ENCODE measurements around the gene LRMDA. TPM values are rescaled to one million over a fixed set of nuclear protein-coding genes. Genes with fewer than 3 reads are reported as not detected.

LRMDA gene
- total RNA-seq, 5 donors from 2014 or later (not counting 1 experiment from before 2014, with no cell fraction given): 0.30 to 1.2 TPM; not detected in 3

DNA sequence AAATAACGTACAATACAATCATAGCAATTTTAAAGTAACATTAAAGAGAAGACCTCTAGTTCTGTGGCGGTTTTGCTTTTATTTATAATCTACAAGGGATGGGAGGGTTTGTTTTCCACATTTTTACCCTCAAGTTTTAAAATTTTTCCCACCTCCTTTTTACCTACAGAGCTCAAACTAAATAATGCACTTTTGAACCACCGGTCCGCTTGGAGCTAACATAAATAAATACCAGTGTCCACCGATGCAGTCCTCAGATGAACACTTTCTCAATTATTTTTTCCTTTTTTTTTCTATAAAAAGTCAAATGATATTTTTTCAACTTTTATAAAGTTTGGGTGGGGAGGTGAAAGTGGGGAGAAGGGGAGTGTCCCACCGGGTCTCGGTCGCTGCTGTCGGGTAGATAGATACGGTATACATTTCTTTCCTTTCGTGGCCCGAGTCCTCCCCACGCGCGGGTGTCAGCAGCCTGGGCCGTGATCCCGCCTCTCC, 33.2 kb upstream of the LRMDA start:
- H3K4me1 Mint-ChIP-seq: peaks cover 27 to 38% (median 27%) of the 10 kb centered on the region in 3 donors
- H3K27me3 Mint-ChIP-seq: peaks cover 29 to 67% of the 10 kb centered on the region in 2 donors
- H3K4me3 Mint-ChIP-seq: peak overlapping the region in 1 of 3 donors; percentile 25
- Histone ChIP-seq H3K27ac (ENCODE audit: low read length) (no peak overlapping the region), H3K4me1 (ENCODE audit: control insufficient read depth in 1 of 2, extremely low read depth in 1 of 2, insufficient read depth in 2 of 2, low read length in 2 of 2) (peaks cover 9 to 45% of the 10 kb centered on the region in 2 experiments), H3K27me3 (replicated peaks in 1 of 2; ENCODE audit: control insufficient read depth in 2 of 2, extremely low read depth in 1 of 2, insufficient read depth in 2 of 2, low read length in 1 of 2) (peaks cover 0 to 80% of the 10 kb centered on the region in 2 experiments), H3K36me3 (ENCODE audit: control insufficient read depth in 2 of 2, extremely low read depth in 1 of 2, insufficient read depth in 1 of 2, low read length in 1 of 2) (no peaks in the 10 kb centered on the region), H3K9me3 (no peaks in the 10 kb centered on the region), H3K4me3 (ENCODE audit: control insufficient read depth in 1 of 2, extremely low read depth in 1 of 2, low read length in 1 of 2) (no peak overlapping the region)
- ChIA-PET POLR2A (no interaction called here), CTCF (no interaction called here)
- peaks cover 3% of the 10 kb centered on the region for H3K36me3 Mint-ChIP-seq
- no peak overlapping the region for H3K27ac Mint-ChIP-seq
- DNase-seq: no peak
- 94% methylated on average over 7 of the region's 17 CpGs for WGBS (ENCODE audit: insufficient coverage)
- ATAC-seq (replicated peaks in 1 of 4): no peak
- H3K9me3 Mint-ChIP-seq: no peaks in the 10 kb centered on the region

DNA sequence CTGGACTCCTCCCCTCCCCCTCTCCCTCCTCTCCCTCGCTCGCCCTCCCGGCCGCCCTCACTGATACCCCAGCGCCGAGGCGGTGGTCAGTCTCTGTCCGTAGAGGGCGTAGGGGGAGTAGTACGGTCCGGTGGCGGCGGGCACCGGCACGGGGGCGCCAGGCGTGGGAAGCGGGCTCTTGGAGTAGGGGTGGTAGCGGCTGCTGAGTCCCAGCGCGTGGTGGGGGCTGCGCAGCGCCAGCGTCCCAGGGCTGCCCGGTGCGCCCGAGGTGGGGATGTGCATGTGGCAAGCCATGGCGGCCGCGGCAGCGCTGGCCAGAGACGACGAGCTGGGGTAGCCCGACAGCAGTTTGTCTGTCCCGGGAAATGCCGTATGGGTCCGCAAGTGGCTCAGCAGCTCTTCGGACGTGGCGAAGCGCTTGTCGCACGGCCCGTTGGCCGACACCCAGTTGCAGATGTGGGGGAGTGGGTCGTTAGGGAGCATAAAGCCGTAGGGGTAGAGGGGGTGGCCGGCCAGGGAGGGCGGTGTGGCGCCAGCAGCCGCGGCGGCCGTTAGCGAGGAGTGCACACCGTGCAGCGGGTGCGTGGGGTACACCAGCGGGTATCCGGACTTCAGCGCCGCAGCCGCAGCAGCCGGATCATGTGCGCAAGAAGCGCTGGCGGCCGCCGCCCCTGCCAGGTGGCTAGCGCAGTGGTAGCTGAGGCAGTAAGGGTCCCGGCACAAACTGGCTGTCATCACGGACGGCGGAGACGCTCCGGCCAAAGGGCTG, 32.5 kb upstream of the LRMDA start:
- 94% methylated on average over 60 of the region's 76 CpGs for WGBS (ENCODE audit: insufficient coverage)
- Mint-ChIP-seq H3K27ac (no peak overlapping the region), H3K4me3 (peak overlapping the region in 1 of 3 donors; percentile 42)

DNA sequence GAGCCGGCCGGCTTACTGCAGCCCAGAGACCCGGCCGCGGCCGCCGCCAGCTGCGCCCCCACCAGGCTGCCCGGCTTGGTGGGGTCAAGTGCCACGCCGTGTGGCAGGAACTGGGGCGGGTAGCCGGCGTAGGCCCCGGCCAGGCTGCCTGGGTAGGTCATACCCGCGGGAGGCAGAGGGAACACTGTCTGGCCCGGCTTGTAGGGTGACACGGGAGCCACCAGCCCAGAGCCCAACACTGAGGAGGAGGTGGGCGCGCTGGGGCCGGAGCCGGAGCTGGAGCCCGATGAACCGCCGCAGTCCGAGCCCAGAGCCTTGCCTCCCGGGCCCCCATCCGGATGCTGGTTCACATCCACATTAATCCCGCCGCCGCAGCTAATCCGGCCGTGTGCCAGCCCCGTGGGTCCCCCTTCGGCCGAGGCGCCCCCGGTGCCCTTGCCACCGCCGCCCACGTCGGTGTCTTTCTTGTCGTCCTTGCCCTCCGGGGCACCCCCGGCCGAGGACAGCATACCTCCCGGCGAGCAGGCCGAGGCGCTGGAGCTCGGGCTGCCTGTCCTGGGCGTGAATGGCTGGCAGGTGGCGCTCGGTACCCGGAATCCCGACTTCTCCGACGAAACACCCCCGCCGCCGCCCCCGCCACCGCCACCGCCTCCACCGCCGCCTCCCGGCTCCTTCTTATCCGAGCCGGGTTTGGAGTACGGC, 31.8 kb upstream of the LRMDA start:
- H3K27ac Mint-ChIP-seq: no peak overlapping the region
- H3K4me1 Mint-ChIP-seq: peaks cover 32 to 44% (median 35%) of the 10 kb centered on the region in 3 donors
- DNase-seq (peak in 11 of 35 experiments; percentile 24 to 48 (median 33)), ATAC-seq (replicated peaks in 1 of 4) (peak in 1 of 4 experiments; percentile 51)
- Histone ChIP-seq H3K27me3 (replicated peaks in 1 of 2; ENCODE audit: control insufficient read depth in 2 of 2, extremely low read depth in 1 of 2, insufficient read depth in 2 of 2, low read length in 1 of 2) (peaks cover 0 to 88% of the 10 kb centered on the region in 2 experiments), H3K36me3 (ENCODE audit: control insufficient read depth in 2 of 2, extremely low read depth in 1 of 2, insufficient read depth in 1 of 2, low read length in 1 of 2) (no peaks in the 10 kb centered on the region), H3K9me3 (no peaks in the 10 kb centered on the region), H3K4me3 (ENCODE audit: control insufficient read depth in 1 of 2, extremely low read depth in 1 of 2, low read length in 1 of 2) (peak overlapping the region in 1 of 2 donors; percentile 43), H3K4me1 (ENCODE audit: control insufficient read depth in 1 of 2, extremely low read depth in 1 of 2, insufficient read depth in 2 of 2, low read length in 2 of 2) (peaks cover 9 to 53% of the 10 kb centered on the region in 2 experiments), H3K27ac (ENCODE audit: low read length) (no peak overlapping the region)
- H3K36me3 Mint-ChIP-seq: peaks cover 3% of the 10 kb centered on the region
- POLR2A ChIA-PET: interaction anchor here in 1 of 2 donors (0.6 kb wide), 2 partner anchors 42 to 1146 kb away, joined by 3 read pairs; no protein-coding TSS in a partner anchor
- CTCF ChIA-PET: no interaction called here
- 38% methylated on average over 59 of the region's 71 CpGs for WGBS (ENCODE audit: insufficient coverage)
- H3K9me3 Mint-ChIP-seq: no peaks in the 10 kb centered on the region
- H3K4me3 Mint-ChIP-seq: peak overlapping the region in 2 of 3 donors; percentile 68 to 82
- H3K27me3 Mint-ChIP-seq: peaks cover 27 to 62% of the 10 kb centered on the region in 2 donors

More for the DNA sequence above, 32.5 kb upstream of the LRMDA start:
- no peaks in the 10 kb centered on the region for H3K36me3 ChIP-seq (ENCODE audit: control insufficient read depth in 2 of 2, extremely low read depth in 1 of 2, insufficient read depth in 1 of 2, low read length in 1 of 2)
- H3K27me3 ChIP-seq (replicated peaks in 1 of 2; ENCODE audit: control insufficient read depth in 2 of 2, extremely low read depth in 1 of 2, insufficient read depth in 2 of 2, low read length in 1 of 2): peaks cover 0 to 85% of the 10 kb centered on the region in 2 experiments
- ATAC-seq (replicated peaks in 1 of 4): no peak
- H3K36me3 Mint-ChIP-seq: peaks cover 3% of the 10 kb centered on the region
- DNase-seq: no peak
- H3K4me1 Mint-ChIP-seq: peaks cover 31 to 43% (median 31%) of the 10 kb centered on the region in 3 donors
- peaks cover 9 to 50% of the 10 kb centered on the region in 2 experiments for H3K4me1 ChIP-seq (ENCODE audit: control insufficient read depth in 1 of 2, extremely low read depth in 1 of 2, insufficient read depth in 2 of 2, low read length in 2 of 2)
- no peaks in the 10 kb centered on the region for H3K9me3 ChIP-seq
- H3K27ac ChIP-seq (ENCODE audit: low read length): no peak overlapping the region
- no peaks in the 10 kb centered on the region for H3K9me3 Mint-ChIP-seq
- H3K4me3 ChIP-seq (ENCODE audit: control insufficient read depth in 1 of 2, extremely low read depth in 1 of 2, low read length in 1 of 2): no peak overlapping the region
- CTCF ChIA-PET: no interaction called here
- POLR2A ChIA-PET: no interaction called here
- H3K27me3 Mint-ChIP-seq: peaks cover 30 to 65% of the 10 kb centered on the region in 2 donors

DNA sequence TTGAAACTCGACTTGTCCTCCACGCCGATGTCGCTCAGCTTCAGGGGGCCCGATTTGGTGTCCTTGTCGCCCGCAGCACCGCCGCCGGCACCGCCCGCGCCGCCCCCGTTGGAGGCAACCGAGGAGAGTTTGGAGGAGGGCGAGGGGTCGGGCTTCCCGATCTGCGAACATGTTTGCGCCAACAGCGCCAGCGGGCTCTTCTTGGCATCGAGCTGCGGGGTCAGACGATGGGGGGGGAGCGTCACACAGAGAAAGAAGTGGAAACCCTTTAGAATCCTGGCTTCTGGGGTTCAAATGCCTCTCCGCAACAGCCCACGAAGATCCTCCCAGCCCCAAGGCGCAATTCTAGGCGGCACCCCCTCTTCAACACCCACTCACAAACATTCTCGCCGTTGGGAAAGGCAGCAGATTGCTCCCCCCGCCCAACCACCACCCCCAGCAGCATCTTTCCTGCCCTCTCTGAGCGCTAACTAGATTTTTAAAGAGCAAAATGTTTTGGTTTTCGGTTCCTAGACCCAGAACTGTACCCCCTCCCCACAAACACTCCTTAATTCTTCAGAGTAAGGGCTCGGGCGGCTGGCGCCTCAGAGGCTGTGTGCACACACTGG, 31.2 kb upstream of the LRMDA start:
- no peaks in the 10 kb centered on the region for H3K36me3 ChIP-seq (ENCODE audit: control insufficient read depth in 2 of 2, extremely low read depth in 1 of 2, insufficient read depth in 1 of 2, low read length in 1 of 2)
- ATAC-seq (replicated peaks in 1 of 4) (no peak), DNase-seq (no peak)
- H3K4me3 ChIP-seq (ENCODE audit: control insufficient read depth in 1 of 2, extremely low read depth in 1 of 2, low read length in 1 of 2): peak overlapping the region; percentile 43 to 82
- H3K27ac ChIP-seq (ENCODE audit: low read length): no peak overlapping the region
- Mint-ChIP-seq H3K4me3 (peak overlapping the region; percentile 68 to 82 (median 79)), H3K4me1 (peaks cover 27 to 39% (median 28%) of the 10 kb centered on the region in 3 donors), H3K27me3 (peaks cover 21 to 60% of the 10 kb centered on the region in 2 donors), H3K36me3 (no peaks in the 10 kb centered on the region), H3K27ac (no peak overlapping the region), H3K9me3 (no peaks in the 10 kb centered on the region)
- peaks cover 0 to 88% of the 10 kb centered on the region in 2 experiments for H3K27me3 ChIP-seq (replicated peaks in 1 of 2; ENCODE audit: control insufficient read depth in 2 of 2, extremely low read depth in 1 of 2, insufficient read depth in 2 of 2, low read length in 1 of 2)
- ChIA-PET POLR2A (interaction anchor here in 1 of 2 donors (0.6 kb wide), 1 partner anchor 41 kb away, joined by 3 read pairs; no protein-coding TSS in a partner anchor), CTCF (no interaction called here)
- H3K4me1 ChIP-seq (ENCODE audit: control insufficient read depth in 1 of 2, extremely low read depth in 1 of 2, insufficient read depth in 2 of 2, low read length in 2 of 2): peaks cover 9 to 53% of the 10 kb centered on the region in 2 experiments
- H3K9me3 ChIP-seq: no peaks in the 10 kb centered on the region
- WGBS (ENCODE audit: insufficient coverage): 5% methylated on average over 16 of the region's 39 CpGs

DNA sequence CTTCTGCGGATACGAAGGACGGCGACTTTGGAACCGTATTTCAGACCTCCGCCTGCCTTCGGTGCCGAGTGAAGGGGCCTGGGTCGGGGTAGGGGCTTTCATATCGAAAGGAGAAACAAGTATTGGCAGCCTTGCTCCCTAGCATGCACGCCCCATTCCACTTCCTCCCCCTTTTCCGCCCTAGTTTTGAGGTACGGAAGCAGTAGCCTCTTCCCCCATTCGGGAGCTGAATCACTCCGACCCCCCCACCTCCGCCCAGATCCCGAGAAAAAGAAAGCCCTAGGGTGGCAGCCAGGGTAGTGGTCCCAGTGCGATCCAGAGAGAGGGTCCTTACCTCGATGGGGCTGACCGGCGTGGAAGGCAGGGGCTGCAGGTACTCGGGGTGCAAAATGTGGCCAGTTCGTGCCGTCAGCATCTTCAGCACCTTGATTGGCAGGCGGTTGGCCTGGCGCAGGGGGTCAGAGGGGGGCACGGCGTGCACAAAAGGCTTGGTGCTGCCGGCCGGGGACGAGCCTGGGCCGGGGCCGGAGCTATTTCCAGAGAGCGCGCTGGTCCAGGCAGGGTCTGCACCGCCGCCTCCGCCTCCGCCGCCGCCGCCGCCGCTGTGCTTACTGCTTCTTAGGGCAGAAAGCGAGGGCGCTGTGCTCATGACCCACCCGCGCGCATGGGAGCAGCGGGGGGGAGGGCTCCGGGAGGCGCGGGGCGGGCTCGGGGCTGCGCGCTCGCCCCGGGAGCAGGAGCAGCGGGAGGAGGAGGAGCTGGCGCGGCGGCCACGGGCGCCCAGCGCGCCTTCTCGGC, 30.5 kb upstream of the LRMDA start:
- ChIA-PET POLR2A (no interaction called here), CTCF (interaction anchor here in 1 of 2 donors (0.6 kb wide), 1 partner anchor 1583 kb away, joined by 3 read pairs; no protein-coding TSS in a partner anchor)
- Mint-ChIP-seq H3K36me3 (no peaks in the 10 kb centered on the region), H3K27me3 (peaks cover 27 to 61% of the 10 kb centered on the region in 2 donors), H3K4me1 (peaks cover 28 to 41% (median 33%) of the 10 kb centered on the region in 3 donors), H3K9me3 (no peaks in the 10 kb centered on the region), H3K27ac (no peak overlapping the region), H3K4me3 (peak overlapping the region; percentile 68 to 82 (median 79))
- Histone ChIP-seq H3K36me3 (ENCODE audit: control insufficient read depth in 2 of 2, extremely low read depth in 1 of 2, insufficient read depth in 1 of 2, low read length in 1 of 2) (no peaks in the 10 kb centered on the region), H3K27me3 (replicated peaks in 1 of 2; ENCODE audit: control insufficient read depth in 2 of 2, extremely low read depth in 1 of 2, insufficient read depth in 2 of 2, low read length in 1 of 2) (peaks cover 0 to 86% of the 10 kb centered on the region in 2 experiments), H3K27ac (ENCODE audit: low read length) (no peak overlapping the region), H3K4me3 (ENCODE audit: control insufficient read depth in 1 of 2, extremely low read depth in 1 of 2, low read length in 1 of 2) (peak overlapping the region; percentile 43 to 82), H3K4me1 (ENCODE audit: control insufficient read depth in 1 of 2, extremely low read depth in 1 of 2, insufficient read depth in 2 of 2, low read length in 2 of 2) (peaks cover 9 to 48% of the 10 kb centered on the region in 2 experiments), H3K9me3 (no peaks in the 10 kb centered on the region)
- ATAC-seq (replicated peaks in 1 of 4): peak; percentile 13 to 28 (median 15)
- DNase-seq: peak in 2 of 35 experiments; percentile 8
- WGBS (ENCODE audit: insufficient coverage): 1% methylated on average over 58 of the region's 68 CpGs

Data from T-cell (primary cell).